Measurements from ENCODE around the gene BAIAP2L1. TPM values are rescaled to one million over a fixed set of nuclear protein-coding genes. Genes with fewer than 3 reads are reported as not detected.

Gene BAIAP2L1
- total RNA-seq, 1 experiment from 2014 or later, result 2.9 TPM

DNA sequence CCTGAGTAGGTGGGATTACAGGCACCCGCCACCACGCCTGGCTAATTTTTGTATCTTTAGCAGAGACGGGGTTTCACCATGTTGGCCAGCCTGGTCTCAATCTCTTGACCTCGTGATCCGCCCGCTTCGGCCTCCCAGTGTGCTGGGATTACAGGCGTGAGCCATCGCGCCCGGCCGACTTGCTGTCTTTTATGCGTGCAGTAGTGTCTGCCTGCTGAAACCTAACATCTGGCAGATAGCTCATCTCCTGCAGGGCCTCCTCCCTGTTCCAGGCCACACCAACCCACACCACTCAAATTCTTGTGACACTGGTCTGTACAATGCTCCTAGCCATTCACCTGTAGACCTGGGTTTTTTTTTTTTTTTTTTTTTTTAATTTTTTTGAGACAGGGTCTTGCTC, 41.5 kb downstream of the BAIAP2L1 start:
- DNase-seq (ENCODE audit: low read depth), result no peak

DNA sequence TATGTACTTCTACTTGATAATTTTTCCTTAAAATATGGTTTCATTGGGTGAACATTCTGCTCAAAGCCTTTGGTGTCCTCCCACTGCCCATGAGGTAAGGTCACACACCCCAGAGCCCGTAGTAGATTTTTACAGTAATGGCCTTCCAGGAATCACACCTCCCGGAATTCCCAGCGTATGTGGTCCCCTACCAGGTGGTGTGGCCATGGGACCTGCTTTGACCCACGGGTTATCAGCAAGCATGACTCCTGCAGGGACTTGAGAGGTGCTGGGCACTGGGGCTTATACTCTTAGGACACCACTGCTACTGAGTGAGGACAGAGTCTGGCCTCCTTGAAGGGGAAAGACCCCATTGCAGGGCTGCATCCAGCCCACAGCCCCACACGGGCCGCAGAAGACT, 42.2 kb downstream of the BAIAP2L1 start:
- no peak for DNase-seq (ENCODE audit: low read depth)

DNA sequence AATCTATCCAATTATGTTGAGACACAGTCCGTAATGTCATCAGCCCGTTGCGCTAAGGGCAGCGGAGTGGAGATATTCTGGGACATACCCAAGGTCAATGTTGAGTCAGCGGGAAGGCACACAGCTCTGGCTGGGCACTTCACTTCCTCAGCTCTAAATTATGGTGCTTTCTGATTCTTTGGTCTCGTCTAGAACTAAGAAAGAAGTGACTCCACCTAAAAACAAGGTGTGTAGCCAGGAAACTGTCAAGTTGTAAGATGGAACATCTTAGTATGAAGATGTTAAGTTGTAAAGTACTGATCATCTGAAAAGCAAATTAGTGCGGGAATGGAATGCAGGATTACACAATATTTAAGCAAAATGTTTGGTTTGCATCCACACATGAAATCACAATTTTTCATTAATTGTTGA, 43.1 kb downstream of the BAIAP2L1 start:
- no peak for DNase-seq (ENCODE audit: low read depth)

DNA sequence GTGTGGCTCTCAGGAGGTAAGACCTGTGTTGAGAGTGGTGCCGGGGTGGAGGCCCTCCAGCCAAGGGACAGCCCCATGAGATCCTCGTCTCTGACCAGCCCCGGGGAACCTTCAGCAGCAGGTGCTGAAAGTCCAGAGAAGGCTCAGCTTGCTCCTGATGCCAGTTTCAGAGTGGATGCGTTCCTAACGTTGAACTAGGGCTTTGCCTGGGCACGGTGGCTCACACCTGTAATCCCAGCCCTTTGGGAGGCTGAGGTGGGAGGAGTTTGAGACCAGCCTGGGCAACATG, 45.7 kb downstream of the BAIAP2L1 start:
- no peak for DNase-seq (ENCODE audit: low read depth)

DNA sequence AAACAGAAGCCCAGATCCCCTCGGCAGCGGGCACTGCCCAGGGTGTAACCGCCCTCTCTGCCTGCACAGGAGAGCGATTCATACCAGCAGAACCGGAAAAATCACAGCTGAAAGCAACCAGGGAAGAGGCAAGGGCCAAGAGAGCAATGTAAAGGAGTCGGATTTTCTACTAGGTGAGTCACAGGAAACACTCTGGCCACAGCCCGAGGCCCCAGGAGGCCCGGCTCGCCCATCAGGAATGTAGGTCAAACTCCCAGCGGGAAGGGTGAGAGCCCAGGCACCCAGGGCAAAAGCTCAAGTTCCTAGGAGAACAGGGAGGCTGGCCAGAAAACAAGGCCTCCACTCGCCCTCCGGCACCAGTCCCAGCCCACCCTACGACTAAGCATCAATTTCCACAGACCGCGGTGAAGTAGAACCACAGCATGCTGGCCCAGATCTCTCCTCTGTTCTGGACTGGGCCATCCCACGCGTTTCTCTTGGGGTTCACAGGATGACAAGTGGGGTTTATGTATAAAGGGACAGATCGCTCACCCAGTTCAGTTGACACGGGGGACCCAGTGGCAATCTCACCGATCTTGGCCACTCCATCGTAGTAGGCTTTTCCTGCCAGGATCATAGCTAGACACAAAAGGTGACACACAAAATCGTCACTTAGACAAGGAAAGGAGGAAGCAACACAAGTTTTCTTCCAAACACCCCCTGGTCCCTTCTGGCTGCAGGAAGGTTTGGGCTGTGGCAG, 46.2 kb downstream of the BAIAP2L1 start:
- DNase-seq (ENCODE audit: low read depth), result peak; percentile 96

DNA sequence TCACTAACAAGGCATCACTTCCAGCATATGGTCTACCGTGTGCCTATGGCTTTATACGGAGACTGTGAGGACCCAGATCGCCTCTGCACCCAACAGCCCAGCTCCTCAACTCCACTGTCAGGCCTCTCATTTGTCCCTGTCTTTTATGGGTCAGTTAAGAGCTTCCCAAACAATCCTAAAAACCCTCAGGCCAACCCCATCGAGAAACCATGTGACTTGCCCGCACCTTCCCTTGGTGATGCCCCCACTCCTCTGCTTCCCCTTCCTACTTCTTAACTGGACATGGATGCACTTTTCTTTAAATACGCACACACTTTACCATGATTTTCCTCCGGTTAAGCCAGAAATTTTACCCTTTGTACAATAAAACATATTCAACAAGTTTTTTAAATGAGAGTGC, 46.8 kb downstream of the BAIAP2L1 start:
- DNase-seq (ENCODE audit: low read depth), result no peak

DNA sequence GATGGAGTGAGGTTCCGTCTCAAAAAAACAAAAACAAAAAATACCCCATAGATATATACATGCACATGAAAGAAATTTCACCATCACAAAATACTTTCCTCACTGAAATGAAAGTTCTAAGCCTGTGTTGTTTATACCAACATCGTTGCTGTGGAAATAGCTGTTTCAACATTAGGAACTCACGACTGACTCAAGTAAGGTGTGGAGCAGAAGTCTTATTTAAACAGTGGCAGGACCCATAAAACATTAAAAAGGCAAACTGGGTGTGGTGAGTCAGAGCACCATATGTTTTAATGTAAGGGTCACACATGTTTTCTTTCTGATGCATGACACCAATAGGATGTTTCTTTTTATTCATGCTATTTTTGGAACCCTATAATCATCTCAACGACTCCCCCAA, 48.3 kb downstream of the BAIAP2L1 start:
- DNase-seq (ENCODE audit: low read depth), result peak; percentile 82

DNA sequence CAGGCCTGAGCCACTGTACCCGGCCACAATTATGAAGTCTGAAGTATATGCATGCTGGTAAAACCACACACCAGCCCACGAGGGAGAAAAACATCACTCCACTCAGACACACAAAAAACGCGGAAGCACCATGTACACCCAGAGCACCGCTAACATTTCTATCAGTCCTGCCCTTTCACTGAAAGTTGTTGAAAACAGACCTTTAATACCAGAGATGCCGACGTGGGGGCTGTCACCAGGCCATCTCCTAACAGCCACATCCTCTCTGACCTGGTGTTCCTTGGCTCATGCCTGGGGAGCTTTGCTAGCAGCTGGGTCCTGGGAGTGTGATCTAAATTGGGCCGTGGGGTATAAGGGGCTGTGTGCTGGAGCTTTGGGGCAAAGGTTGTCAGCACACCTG, 49.8 kb downstream of the BAIAP2L1 start:
- DNase-seq (ENCODE audit: low read depth), result no peak

DNA sequence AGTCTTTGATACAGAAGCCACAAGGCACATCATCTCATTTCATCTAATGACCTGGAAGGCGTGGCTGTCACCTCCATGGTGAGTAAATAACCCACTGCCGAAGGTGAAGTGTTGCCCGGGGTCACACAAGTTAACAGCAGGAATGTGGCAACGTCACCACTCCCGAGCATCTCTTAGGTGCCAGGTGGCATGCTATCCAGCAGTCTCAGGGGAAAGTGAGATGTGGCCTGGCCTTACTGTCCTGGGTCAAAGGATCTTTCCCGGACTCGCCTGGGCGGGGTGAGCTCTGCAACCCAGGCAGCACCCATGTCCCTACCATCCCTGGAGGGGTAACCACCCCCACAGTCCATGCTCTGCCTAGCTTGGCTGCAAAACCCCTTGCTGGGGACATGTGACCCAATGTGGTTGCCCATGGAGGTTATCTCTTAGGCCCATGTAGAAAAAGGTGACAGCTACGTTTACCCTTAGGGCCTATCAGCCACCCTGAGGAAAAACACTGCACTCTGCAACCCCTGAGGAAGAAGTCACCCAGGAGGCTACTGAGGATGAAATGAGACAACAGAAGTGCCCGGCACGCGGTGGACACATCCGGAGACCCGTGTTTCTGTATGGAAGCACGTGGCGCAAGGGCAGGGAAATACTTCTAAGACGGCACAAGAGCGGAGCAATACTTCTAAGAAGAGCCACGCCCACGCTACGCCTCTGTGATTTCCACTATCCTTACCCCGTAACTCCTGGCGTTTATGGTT, 52.0 kb downstream of the BAIAP2L1 start:
- DNase-seq (ENCODE audit: low read depth), result no peak

DNA sequence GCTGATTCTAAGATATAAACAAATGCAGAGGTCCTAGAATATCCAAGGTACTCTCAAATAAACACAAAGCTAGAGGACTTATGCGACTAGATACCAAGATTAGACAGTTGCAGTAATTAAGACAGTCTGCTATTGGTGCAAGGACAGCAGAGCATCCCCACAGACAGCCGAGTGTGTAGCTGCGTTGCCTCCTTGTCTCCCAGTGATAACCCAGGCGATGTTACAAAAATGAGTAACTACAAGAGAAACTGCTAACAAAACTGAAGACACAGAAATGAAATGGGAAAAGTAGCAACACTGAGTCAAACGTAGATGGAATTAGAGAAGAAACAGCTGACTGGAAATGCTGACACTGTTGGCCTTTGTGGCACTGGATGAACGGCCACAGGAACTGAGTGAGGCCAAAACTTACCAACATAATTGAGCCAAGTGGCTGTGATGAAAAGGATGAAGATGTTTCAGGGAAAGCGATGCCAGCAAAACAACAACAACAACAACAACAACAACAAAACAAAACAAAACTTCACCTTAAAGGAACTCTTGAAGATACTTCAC, 54.3 kb downstream of the BAIAP2L1 start:
- DNase-seq (ENCODE audit: low read depth), result peak; percentile 44

DNA sequence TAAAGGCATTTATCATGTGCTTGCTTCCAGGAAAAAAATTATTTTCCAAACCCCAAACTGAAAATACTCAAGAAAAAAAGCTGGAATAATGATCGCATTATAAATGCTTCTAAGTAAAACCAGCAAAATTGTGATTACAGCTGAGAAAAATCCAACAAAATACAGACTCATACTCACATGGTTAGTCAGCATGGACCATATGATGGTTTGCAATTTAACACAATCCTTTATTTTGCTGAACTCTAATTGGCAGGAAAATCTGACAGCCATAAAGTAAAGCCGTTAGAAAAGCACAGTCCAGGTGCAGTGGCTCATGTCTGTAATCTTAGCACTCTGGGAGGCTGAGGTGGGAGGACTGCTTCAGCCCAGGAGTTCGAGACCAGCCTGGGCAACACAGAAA, 59.8 kb downstream of the BAIAP2L1 start:
- peak; percentile 83 for DNase-seq (ENCODE audit: low read depth)

DNA sequence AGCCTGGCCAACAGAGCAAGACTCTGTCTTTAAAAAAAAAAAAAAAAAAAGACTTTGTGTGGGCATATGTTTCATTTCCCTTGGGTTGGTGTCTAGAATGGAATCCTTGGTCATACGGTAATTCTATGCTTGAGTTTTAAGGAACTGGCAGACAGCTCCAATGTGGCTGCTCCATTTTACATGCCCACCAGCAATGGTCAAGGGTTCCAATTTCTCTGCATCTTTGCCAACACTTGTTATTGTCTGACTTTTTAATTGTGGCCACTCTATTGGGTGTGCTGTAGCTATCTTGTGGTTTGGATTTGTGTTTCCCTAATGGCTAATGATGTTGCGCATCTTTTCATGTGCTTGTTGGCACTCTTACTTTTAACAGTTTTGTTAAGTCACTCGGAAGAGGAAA, 61.8 kb downstream of the BAIAP2L1 start:
- no peak for DNase-seq (ENCODE audit: low read depth)

DNA sequence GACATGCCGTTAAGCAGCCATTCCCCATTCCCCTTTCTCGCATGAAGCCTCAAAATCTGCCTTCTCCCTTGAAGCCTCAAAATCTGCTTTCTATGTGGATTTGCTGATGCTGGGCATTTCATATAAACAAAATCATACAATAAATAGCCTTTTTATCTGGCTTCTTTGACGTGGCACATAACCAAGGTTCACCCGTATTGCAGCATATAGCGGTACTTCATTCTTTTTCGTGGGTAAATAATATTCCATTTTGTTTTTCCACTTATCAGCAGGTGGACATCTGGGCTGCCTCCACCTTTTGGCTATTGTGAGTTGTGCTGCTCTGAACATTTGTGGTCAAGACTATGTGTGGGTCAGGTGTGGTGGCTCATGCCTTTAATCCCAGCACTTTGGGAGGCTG, 62.4 kb downstream of the BAIAP2L1 start:
- no peak for DNase-seq (ENCODE audit: low read depth)

DNA sequence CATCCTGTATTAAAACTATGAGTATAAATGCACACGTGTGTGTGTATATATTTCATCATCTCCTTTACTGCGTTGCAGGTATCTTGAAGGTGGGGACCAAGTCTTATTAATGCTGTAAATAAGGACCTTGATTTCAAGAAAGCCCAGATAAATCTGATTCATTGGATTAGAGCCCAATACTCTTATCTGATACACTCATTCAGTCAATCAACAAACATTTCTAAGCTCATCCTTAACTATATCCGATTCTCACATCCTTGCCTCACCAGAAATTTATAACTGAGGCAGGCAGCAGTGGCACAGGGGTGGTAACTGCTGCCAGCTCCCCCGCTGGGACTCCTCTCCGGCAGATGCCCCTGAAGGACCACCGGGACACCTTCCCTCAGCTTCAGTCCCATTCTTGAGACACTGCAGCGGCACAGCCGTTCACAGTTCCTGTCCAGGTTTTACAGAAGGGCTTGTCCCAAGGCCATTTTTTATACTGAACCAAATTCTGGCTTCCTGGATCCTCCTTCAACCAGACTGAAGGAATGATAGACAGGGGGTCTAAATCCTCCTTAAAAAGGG, 65.4 kb downstream of the BAIAP2L1 start:
- no peak for DNase-seq (ENCODE audit: low read depth)

DNA sequence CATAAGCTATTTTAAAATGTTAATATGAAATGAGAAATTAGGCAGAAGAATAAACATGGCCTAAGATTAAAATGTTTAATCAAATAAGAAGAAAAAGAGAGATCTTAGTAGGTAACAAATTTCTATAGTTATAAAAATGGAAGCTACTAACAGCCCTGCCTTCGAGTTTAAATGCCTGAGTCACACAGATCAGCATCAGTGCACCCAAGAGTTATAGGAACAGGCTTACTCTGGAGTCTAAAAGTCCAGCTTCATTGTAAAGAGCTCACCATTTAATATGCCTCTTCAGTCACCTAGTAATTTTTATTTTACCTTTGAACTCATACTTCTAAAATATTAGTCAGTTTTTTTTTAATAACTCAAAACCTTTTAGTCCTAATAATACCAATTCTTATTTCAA, 66.8 kb downstream of the BAIAP2L1 start:
- DNase-seq (ENCODE audit: low read depth), result no peak

DNA sequence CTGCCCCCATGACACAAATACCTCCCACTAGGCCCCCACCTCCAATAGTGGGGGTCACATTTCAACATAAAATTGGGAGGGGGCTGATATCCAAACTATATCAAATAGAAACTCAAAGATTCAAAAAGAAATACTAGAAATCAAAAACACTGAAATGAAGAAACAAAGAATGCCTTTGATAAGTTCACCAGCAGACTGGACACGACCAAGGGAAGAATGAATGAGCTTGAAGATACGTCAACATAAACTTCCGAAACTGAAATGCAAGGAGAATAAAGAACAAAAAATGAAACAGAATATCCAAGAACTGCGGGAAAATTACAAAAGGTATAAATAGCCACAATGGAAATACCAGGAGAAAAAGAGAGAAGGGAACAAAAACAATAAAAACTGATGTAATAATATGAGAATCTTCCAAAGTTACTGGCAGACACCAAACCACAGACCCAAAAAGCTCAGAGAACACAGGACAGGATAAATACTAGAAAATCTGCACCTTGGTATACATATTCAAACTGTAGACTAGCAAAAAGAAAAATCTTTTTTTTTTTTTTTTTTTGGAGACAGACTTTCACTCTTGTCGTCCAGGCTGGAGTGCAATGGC, 69.9 kb downstream of the BAIAP2L1 start:
- no peak for DNase-seq (ENCODE audit: low read depth)

DNA sequence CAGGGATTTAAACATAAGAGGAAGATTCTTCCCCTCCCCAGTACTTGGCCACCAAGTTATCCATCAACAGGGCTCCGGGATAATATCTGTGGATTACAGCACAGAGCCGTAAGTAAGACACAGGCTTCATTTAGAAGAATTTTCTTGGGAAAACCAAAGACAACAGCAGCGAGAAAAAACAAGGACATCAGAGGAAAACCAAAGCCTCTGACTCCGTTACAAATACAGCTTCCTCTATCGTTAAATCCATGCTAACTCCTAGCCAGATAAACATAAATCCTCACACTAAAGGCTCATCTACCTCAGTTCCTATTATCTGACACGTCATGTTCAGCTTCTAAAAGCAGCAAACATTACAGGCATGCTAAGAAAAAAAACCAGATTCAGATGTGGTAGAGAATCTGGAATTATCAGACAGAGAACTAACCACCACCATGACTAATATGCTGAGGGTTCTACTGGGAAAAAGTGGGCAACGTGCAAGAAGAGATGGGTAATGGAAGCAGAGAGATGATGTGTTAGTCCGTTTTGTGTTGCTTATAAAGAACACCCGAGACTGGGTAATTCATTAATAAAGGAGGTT, 71.0 kb downstream of the BAIAP2L1 start:
- peak; percentile 25 for DNase-seq (ENCODE audit: low read depth)

DNA sequence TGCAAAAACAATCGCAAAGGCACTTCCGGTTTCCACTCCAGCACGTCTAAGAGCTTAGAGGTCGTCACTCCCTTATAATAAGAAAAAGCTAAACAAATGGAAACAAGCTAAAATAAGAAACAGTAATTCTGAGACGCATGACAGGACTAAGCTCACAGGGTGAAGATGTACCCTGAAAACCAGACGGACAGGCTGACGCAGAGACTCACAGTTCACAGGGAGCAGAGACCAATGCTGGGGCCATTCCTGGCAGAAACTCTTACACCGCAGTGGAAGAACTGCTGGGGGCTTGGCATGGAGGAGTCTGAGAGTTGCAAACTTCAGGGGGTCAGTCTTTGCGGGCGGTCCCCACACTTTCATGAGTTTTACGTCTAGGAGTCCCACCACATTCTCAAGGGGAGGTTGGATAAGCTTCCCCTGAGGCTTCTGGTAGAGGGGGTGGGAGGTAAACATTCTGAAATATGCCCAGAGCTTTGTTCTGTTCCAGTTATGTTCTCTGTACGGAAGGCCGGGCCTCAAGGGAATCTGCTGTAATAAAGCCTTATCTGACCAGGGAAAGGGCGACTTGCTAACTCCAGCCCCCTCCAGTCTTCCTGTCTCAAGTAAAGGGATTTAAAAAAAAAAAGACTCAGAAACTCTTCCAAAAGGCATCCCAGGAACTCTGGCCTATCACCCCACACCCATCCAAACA, 71.6 kb downstream of the BAIAP2L1 start:
- no peak for DNase-seq (ENCODE audit: low read depth)

DNA sequence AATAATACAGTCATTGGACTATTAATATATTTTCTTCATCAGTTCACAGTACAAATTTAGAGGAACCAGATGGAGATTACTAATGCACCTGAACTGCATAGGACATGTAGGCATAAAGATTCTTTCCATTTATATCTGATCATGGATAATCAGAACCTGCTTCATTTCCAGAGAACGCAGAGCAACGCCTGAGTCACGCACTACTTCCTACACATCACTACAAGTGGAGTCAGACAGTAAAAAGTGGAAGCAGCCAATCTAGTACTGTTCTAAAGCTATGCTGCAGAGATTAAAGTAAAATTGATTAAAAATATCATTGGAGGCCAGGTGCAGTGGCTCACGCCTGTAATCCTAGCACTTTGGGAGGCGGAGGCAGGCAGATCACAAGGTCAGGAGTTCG, 76.1 kb downstream of the BAIAP2L1 start:
- no peak for DNase-seq (ENCODE audit: low read depth)

DNA sequence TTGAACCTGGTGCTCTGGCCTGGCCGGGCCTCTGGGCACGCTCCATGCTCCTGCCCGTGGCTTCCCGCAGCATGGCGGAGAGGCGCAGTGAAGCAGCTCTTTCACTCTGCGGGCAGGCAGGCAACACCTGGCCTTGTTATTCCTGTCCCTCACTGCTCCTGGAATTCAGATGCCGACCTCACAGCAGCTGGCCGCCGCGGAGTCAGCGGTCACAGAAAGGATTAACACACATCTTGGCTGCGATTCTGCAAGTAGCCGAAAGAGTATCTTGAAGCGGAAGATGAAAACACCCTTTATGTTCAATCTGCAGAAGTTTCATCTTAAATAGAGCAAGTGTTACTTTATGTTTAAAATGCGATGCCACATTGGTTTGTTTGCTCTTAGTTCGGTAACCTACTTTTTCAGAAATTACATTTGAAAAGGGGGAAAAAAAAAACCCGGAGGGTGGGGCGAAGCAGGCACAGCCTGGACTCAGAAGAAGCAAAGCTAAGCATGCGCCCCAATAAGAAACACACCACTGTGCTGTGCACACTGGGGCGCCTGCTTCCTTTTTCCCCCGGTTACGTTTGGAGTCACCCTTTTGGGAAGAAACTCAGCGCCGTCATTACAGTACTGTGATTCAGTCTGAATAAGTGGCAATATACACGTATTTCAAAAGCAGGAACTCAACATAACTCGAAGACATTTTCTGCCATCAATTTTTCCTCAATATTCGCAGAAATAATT, 77.1 kb downstream of the BAIAP2L1 start:
- no peak for DNase-seq (ENCODE audit: low read depth)
